ENCODE measurements around the gene AASDH.
"Not testable (repeated sequence)": the region's sequence is repeated elsewhere in the genome, so short reads cannot be mapped to it uniquely, and the experiment has no call there.

Gene AASDH

DNA sequence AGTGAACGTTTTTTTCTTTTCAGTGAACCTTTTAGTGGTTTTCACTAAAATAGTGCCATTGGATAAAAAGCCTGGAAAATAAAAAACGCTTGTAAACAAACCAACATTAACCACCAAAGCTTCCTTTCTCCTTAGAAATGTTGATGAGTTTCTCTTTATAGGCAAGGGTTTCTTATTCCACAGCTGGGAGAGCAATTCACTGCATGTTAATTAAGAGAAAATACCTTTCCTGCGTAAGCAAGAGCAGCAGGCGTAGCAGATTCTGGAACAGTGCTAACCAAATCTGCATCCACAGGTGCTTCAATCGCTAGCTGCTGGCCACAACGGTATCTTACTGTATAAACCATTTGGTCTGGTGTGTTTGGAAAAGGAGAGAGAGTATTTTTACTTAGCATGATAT, 13.3 kb upstream of the AASDH start:
- no peak for DNase-seq (ENCODE audit: low read depth in 2 of 2)

DNA sequence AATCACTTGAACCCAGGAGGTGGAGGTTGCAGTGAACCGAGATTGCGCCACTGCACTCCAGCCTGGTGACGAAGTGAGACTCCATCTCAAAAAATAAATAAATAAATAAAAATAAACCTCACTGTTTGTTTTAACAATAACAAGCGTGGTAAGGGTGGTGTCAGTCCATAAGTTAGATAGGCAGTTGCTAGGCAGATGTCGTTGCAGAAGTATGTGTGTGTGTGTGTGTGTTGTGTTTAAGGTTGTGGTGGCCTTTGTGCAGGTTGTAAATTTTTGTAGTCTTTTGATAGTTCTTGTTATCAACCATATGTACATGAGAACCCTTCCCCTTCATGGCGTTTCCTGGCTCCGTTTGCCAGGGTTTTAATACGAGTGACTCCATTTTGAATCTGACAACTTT, 4.0 kb upstream of the AASDH start:
- DNase-seq (ENCODE audit: low read depth in 2 of 2): no peak

DNA sequence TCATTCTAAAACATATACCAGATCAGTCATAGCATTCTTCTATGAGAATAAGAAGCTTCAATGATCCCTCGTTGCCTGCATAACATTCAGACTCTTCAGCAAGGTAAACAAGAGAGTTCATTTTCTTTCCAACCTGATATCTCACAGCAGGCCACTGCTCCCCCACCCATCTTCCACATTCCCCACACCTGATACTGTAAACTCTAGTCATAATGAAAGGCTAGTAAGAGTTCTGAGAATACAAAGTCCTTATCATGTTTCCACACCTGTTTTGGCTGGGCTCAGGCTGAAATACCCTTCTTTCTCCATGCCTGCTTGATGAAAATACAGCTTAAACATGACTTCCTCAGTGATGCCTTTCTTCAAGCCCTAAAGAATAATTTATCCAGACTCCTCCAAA, 2.3 kb upstream of the AASDH start:
- no peak for DNase-seq (ENCODE audit: low read depth in 2 of 2)

DNA sequence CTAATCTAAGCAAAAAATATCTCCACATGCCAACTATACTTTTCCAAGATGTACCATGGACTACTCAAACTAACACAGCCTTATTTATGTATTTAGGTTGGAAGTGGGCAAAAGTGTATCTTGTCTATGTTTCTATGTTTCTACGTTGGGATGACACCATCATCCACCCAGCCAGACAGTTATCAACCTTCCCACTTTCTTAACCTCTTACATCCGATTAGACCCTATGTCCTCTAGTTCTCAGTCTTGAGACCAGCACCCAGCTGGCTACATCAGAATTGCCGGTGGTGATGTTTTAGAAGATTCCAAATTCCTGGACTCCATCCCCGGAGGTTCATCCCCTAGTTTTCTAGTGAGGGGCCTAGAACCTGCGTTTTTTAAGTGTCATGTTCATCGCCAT, 1.0 kb upstream of the AASDH start:
- no peak for DNase-seq (ENCODE audit: low read depth in 2 of 2)

DNA sequence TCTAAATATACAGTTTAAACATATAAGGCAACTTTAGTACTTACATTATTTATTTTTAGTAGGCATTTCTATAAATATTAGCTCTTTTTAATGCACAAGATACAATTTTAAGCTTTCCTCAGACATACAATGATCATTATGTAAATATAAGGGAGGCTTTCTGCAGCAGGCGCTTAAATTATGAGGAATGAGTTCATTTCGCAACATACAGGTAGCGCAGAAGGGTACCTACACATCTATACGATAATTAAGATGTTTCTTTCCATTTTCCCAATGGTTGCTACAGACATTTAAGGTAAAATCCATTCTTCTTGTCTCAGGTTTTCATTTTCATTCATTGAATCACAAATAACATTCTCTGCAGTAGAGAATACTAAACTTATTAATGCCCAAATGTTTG, 1.2 kb downstream of the AASDH start:
- DNase-seq (ENCODE audit: low read depth in 2 of 2): no peak

DNA sequence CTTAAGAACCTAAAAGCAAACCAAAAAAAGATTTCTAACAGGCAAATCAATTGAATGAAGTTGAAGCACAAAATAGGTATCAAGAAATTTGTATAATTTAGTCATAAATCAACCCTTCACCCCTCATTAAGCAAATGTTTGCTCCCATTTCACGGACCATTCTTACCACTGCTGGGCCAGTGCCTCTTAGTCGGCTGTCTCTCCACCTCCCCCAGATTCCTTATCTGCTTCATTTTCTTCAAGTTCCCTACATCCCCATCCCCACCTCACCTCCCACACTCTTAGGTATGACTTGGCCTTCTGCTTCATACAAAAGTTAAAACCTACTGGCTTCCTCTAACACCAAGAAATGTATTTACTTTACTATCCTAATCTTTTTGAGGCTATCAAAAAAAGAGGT, 11.8 kb downstream of the AASDH start:
- DNase-seq (ENCODE audit: low read depth in 2 of 2): no peak

DNA sequence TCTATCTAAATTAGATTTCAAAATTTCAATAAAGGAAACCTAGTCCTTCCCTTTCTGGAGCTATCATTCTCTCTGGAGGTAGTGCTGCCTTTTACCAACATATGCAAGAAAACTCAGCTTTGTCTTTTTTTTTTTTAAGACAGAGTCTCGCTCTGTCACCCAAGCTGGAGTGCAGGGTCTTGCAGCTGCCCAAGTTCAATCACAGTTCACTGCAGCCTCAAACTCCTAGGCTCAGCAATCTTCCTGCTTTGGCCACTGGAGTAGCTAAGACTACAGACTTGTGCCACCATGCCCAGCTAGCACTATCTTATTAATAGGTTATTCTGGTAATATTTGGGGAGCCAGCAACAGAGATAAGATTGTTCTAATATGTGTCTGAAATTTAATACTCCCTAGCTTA, 12.3 kb downstream of the AASDH start:
- no peak for DNase-seq (ENCODE audit: low read depth in 2 of 2)

DNA sequence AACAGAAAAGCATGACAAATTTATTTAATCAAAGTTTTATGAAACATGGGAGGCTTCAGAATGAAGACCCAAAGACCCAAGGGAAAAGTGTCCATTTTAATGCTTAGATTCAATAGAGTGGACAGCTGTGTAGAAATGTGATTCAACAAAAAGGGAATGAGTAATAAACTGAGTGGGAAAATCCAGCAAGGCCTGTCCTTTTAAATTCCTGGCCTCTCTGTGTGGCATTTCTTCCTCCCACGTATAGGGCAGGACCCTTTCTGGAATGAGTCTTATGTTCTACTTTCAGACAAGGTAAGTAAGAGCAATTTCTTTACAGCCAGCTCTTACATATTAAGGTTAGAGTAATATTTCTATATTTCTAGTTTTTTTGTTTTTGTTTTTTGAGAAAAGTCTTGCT, 14.5 kb downstream of the AASDH start:
- no peak for DNase-seq (ENCODE audit: low read depth in 2 of 2)

DNA sequence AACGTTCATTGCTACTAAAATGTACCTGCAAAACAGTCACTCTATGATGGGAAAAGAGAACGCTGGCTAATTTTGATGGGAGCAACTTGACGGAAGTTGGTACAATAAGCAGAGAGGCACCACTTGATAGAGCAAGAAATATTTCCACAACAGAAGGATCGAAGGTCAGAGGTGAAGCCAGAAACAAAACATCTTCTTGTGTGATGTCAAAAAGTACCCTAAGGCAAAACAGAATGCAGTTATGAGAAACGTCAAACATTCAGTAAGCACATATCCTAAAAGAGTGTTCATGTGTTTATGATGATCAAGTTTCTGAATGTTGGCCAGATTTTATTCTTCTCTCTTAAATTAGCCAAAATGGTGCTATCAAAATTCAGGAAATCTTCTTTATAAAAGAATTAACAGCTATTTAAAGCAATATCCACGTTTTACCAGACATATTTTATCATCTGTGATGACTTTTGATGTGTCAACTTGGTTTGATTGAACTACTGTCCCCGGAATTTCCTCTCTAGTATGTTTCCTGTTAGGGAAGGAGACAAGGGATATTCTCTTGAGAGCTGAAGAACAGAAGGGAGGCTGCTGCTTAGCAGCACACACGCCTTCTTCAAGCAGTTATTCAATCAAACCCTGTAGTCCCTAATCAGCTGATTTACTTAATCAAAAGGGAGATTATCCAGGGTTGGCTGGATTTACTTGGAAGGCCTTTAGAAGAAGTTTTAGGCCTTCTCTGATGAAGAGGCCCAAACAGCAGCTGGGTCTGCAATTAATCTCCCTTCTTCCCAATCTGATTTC, 15.7 kb downstream of the AASDH start:
- DNase-seq (ENCODE audit: low read depth in 2 of 2): no peak

DNA sequence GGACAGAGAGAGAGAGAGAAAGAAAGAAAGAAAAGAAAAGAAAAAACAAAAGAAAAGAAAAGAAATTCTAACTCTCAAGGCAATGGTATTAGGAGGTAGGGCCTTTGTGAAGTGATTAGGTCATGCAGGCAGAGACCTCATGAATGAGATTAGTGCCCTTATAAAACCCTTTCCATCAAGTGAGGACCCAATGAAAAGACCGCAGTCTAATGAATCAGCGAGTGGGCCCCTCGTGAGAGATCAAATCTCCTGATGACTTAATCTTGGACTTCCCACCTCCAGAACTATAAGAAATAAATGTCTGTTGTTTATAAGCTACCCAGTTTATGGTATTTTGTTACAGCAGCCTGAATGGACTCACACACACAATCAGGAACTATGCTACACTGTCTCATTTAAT, 16.9 kb downstream of the AASDH start:
- DNase-seq (ENCODE audit: low read depth in 2 of 2): no peak

DNA sequence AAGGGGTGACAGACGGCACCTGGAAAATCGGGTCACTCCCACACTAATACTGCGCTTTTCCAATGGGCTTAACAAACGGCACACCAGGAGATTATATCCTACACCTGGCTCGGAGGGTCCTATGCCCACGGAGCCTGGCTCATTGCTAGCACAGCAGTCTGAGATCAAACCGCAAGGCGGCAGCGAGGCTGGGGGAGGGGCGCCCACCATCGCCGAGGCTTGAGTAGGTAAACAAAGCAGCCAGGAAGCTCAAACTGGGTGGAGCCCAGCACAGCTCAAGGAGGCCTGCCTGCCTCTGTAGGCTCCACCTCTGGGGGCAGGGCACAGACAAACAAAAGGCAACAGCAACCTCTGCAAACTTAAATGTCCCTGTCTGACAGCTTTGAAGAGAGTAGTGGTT, 24.3 kb downstream of the AASDH start:
- not testable (repeated sequence) for DNase-seq (ENCODE audit: low read depth in 2 of 2)

DNA sequence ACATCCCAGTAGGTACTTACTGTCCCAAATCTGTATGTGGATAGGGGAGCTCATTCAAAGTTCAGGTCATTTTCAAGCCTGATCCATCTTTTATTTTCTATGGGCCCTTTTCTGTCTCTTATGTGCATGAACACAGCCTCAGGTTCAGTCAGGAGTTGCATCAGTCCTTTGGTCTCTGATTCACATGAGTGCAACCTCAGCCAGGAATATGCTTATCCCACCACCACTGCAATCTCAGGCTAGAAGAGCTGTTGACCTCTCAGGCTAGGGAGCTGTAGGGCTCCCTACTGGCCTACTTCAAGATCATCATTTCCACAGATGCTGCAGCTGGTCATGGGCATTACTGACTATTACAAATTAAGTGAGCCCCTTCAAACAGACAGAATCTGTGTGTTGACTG, 27.2 kb downstream of the AASDH start:
- DNase-seq (ENCODE audit: low read depth in 2 of 2): no peak

DNA sequence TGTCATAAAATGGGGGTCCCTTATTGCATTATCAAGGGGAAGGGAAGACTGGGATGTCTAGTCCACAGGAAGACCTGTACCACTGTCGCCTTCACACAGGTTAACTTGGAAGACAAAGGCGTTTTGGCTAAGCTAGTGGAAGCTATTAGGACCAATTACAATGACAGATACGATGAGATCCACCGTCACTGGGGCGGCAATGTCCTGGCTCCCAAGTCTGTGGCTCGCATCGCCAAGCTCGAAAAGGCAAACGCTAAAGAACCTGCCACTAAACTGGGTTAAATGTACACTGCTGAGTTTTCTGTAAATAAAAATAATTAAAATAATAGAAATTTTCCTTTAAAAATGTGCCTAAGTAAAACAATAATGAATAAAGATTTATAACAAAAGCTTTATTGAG, 30.6 kb downstream of the AASDH start:
- no peak for DNase-seq (ENCODE audit: low read depth in 2 of 2)

DNA sequence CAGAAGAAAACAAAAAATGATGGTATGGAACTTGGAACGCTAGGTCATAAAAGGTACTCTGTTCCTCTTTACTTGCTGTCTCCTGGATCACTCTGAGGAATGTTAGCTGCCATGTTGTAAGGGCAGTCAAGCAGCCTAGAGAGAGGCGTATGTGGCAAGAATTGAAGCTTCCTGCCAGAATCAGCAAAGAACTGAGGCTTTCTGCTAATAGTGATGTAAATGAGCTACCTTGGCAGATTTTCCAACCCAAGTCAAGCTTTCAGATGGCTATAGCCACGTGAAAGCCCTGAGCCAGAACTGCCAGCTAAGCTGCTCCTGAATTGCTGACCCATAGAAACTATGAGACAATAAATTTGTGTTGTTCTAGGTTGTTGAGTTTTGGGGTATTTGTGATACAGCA, 38.7 kb downstream of the AASDH start:
- DNase-seq (ENCODE audit: low read depth in 2 of 2): no peak

DNA sequence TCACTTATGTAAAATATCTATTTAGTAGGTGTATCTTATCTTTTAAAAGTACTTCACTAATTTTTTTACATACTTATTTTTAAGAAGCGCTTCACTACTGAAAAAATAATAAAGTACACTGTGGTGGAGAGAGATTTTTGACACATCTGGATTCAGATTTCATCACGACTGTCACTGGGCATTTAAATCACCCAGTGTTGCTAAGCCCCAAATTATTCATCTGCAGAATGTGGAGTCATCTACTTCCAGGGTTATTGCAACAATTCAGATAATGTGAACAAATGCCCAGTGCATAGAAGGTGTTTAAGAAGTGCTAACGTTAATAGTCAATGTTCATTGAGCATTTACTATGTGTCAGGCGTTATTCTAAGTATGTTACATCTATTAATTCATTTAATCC, 41.8 kb downstream of the AASDH start:
- DNase-seq (ENCODE audit: low read depth in 2 of 2): no peak

DNA sequence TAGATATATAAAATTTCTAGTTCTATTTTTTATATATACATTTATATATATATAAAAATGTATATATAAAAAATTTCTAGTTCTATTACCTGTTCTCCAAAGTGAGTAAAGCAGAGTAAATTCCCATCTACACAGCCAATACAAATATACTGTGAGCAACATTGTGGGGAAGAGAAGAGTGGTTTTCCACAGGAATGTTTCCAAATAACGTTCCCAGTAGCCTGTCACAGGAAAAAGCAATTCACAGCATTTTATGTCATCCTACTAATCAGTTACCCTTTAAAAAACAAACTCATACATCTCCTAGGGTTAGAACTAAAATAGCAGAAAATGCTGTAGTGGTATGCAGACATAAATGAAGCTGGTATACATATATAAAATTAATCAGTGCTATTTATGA, 44.5 kb downstream of the AASDH start:
- no peak for DNase-seq (ENCODE audit: low read depth in 2 of 2)

DNA sequence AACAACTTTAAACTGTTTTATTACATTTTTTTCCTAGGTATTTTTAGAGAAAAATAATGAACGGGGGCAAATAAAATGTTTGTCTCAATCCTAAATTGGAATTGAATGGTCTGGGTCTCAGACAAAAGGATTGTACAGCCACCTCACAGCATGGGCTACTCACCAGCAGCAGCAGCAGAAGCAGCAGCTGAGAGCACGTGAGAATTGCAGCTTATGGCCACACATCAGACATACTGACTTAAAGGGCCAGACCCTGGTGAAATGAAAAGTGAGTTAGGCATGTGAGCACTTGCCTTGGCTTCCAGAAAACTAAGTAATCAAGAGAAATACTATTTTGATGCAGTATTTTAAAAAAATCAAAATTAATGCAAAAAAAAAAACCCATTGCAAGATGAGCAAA, 56.6 kb downstream of the AASDH start:
- DNase-seq (ENCODE audit: low read depth in 2 of 2): no peak

DNA sequence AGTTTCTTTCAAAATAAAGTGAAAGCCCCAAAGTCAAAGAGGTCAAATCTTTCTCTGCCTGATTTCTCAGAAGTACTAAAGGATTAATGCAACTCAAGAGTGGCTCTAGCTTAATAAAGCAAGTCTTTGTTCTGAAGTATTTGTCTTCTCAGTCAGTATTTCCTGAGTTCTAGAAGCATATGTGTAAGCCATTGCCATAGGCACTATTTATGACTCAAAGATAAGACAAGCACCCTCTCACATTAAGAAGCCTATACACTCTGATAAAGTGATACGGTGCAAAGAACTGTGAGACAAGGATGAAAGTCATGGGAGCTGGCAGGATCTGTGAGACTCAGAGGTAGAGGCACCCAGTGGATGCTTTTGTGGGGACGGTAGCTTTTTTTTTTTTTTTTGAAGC, 60.9 kb downstream of the AASDH start:
- no peak for DNase-seq (ENCODE audit: low read depth in 2 of 2)

DNA sequence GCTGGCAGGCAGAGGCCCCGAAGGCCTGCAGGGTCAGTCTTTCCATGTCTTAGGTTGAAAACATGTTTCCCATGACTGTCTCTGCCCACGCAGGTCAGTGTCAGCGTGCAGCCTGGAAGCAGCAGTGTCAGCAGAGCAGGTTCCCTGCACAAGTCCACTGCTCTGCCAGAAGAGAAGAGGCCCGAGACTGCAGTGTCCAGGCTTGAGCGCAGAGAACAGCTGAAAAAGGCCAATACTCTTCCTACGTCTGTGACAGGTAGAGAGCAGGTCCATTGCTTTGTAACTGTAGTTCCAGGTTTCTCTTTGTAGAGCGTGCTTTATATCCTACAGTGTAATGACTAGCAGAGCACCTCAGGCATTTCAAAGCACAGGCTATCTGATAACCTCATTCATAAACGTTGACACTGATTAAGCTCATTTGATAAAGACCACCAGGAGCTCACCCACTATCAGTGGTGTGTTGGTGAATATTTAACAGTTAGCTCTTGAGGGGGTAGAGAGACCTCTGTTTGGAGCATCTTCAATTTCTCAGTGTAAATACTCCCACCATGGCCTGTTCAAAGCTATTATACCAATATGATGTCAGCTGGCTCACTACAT, 63.2 kb downstream of the AASDH start:
- no peak for DNase-seq (ENCODE audit: low read depth in 2 of 2)

DNA sequence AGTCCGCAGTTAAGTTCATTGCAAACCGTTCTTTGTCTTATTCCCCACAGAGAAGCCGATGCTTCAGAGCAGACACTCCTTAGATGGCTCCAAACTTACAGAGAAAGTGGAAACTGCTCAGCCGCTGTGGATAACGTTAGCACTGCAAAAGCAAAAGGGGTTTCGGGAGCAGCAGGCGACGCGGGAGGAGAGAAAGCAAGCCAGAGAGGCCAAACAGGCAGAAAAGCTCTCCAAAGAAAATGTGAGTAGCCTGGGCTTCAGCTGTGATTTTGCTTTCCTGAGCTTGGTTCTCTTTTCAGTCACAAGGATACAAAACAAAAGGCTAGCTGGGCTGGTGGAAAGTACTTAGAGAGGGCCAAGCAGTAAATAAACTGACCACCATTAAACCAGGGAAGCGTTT, 64.0 kb downstream of the AASDH start:
- no peak for DNase-seq (ENCODE audit: low read depth in 2 of 2)

DNA sequence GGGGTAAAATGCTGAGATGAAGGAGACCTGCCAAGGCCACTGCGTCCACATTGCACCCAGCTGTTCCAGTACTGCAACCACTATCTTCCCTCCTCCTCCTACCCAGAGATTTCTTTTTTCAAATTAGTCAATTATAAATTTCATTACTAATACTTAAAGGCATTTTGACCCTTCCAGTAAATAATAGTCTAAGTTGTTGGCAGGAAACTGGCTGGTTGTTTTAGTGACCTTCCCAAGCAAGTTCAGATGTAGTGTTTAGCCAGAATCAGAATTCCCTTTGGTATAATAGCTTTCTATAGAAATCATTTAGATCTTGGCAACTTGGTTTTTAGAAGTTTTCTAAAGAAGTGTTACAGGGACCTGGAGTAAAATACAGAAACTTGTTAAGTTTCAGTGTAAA, 66.0 kb downstream of the AASDH start:
- no peak for DNase-seq (ENCODE audit: low read depth in 2 of 2)

DNA sequence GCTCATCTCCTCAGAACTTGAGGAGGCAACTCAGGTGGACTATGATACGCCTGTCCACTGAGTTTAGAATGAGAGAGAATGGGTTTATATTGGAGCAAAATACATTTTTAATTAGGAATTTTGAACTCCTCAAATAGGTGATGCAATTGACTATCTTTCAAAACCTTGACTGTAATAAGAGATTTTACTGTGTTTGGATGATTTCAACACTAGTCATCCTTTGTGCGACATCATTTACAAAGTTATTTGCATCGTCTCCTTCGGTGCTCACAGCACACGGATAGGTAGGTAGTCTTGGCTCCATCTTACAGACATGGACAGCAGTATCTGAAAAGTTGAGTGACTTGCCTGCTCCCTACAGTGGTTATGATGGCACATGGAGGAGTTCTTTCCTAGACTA, 67.0 kb downstream of the AASDH start:
- no peak for DNase-seq (ENCODE audit: low read depth in 2 of 2)

DNA sequence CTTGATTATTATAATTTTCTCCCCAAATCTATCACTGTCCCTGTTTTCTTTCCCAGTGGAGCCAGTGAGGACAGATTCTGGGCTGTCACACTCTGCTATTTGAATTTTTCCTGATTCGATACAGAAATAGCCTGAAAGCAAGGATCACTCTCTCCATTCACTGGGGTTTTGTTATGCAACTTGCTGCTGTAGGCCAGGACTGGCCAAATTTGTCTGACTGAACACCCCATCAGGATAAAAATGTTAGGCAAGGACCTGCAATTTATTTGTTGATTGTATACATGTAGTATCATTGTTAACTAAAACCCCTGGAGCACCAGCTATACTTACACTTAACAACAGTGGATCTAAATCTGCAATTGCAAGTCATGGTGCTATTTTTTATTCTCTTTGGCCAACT, 68.7 kb downstream of the AASDH start:
- no peak for DNase-seq (ENCODE audit: low read depth in 2 of 2)

DNA sequence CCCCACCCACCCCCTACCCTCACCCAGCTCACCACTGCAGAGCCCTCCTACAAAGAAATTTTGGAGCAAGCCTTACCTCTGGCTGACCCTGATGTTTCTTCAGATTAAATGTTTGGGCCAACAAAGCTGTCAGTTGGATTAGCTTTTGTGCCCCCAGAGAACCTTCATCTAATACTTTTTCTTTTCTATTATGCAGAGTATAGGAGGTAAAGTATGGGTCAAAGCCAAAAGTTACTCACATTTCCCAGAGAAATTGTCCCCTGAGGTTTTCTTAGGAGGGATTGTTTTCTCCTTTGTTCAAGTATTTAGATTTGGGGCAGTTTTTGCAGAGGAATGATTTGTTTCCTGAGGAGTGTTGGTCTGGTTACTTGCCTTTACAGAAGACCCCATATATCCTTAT, 69.5 kb downstream of the AASDH start:
- DNase-seq (ENCODE audit: low read depth in 2 of 2): no peak

All from stimulated activated CD4-positive, alpha-beta T cell treated with anti-CD3 and anti-CD28 coated beads, Interleukin-1b, Interleukin-23, amount 100 ng/mL, for 1 hour (primary cell).